ENCODE measurements around the gene GTPBP1. TPM values are rescaled to one million over a fixed set of nuclear protein-coding genes. Genes with fewer than 3 reads are reported as not detected.

GTPBP1 gene
- total and polyA plus RNA-seq, 2 of the 4 experiments (the other 2 are of a cell fraction), result 12.4 to 29.5 TPM

GRCh38 chr22:38742176-38742942 is 36.6 kb downstream of the GTPBP1 start:
- no peaks in the 10 kb centered on the region for H3K27me3 ChIP-seq (ENCODE audit: control insufficient read depth, insufficient read depth, low read length)

More at GRCh38 chr22:38742176-38742942, 36.6 kb downstream of the GTPBP1 start:
- no peak overlapping the region for H3K4ac ChIP-seq (ENCODE audit: low read depth, low read length)
- H3K4me1 ChIP-seq (ENCODE audit: control insufficient read depth, insufficient read depth, low read length), result no peaks in the 10 kb centered on the region
- no peak overlapping the region for H4K8ac ChIP-seq (ENCODE audit: low read depth in 2 of 2, low read length in 2 of 2)
- H2AFZ ChIP-seq (replicated peaks; ENCODE audit: low read length, poor library complexity), result no peak overlapping the region
- H2BK15ac ChIP-seq (ENCODE audit: low read depth, low read length), result no peak overlapping the region
- no peaks in the 10 kb centered on the region for H3K9me3 ChIP-seq (ENCODE audit: control insufficient read depth, insufficient read depth, low read length)
- peaks cover 4% of the 10 kb centered on the region; the same call in 1 of the 2 replicates for H3K9me1 ChIP-seq (ENCODE audit: insufficient read depth, low read length)
- no TSS peak for BruUV-seq (replicated peaks)
- dilution Hi-C loops (cut with HindIII; ENCODE audit: low sequenced_read_pairs, unreplicated experiment) (no loop called here), intact Hi-C loops (cut with micrococcal nuclease) (no loop called here), in situ Hi-C loops (cut with MboI; ENCODE audit: low sequenced_read_pairs) (no loop called here)
- no peak overlapping the region for H3K4me2 ChIP-seq (ENCODE audit: low read depth, low read length)
- H2BK20ac ChIP-seq (ENCODE audit: low read depth, low read length), result no peak overlapping the region
- no peak overlapping the region for H2AK9ac ChIP-seq (replicated peaks; ENCODE audit: low read depth, low read length, poor library complexity)
- no peak overlapping the region for H2BK5ac ChIP-seq (ENCODE audit: low read depth, low read length, poor library complexity, severe bottlenecking)
- no peak overlapping the region for H3K27ac ChIP-seq (ENCODE audit: insufficient read depth, low read length)
- H4K20me1 ChIP-seq (ENCODE audit: insufficient read depth, low read length), result no peaks in the 10 kb centered on the region
- 100% methylated on average over 2 of the region's 25 CpGs; no CpG with 5 or more reads in 1 of the 2 experiments for WGBS, 2 experiments (ENCODE audit: extremely low coverage in 2 of 2, insufficient read length in 1 of 2)
- no peak overlapping the region for H3K4me3 ChIP-seq (ENCODE audit: insufficient read depth, low read depth, low read length)
- CTCF ChIA-PET, result no interaction called here
- no peak overlapping the region for H3K23ac ChIP-seq (ENCODE audit: low read depth, low read length)
- H3K18ac ChIP-seq (ENCODE audit: low read depth, low read length), result no peak overlapping the region
- H3K79me1 ChIP-seq (ENCODE audit: low read depth in 1 of 2, low read length in 2 of 2), result peaks cover 9 to 39% of the 10 kb centered on the region in 2 experiments; a peak in 1 of 4 replicates
- H2AK5ac ChIP-seq (ENCODE audit: low read depth, low read length), result no peak overlapping the region
- H3K14ac ChIP-seq (replicated peaks; ENCODE audit: low read depth, low read length), result no peak overlapping the region
- ATAC-seq (ENCODE audit: low read depth) (no peak), DNase-seq (no peak)
- no peak overlapping the region for H2BK120ac ChIP-seq (ENCODE audit: low read depth, low read length)
- H4K5ac ChIP-seq (ENCODE audit: low read depth, low read length), result no peak overlapping the region
- H4K91ac ChIP-seq (ENCODE audit: insufficient read depth, low read depth, low read length), result no peak overlapping the region
- H3K36me3 ChIP-seq (ENCODE audit: control insufficient read depth, insufficient read depth, low read length), result peaks cover 72% of the 10 kb centered on the region
- H3K9ac ChIP-seq (ENCODE audit: low read depth, low read length), result no peak overlapping the region
- TF ChIP-seq MAZ (IDR thresholded peaks at IDR 0.05; ENCODE audit: borderline replicate concordance, low read depth, low read length) (no peak), RFX5 (IDR thresholded peaks at IDR 0.05; ENCODE audit: low read depth, low read length) (no peak), RAD21 (IDR thresholded peaks at IDR 0.05; ENCODE audit: low read length) (no peak), CHD1 (IDR thresholded peaks at IDR 0.05; ENCODE audit: low read depth, low read length) (no peak), MAFK (IDR thresholded peaks at IDR 0.05; ENCODE audit: low read depth, low read length) (no peak), SMC3 (IDR thresholded peaks at IDR 0.05; ENCODE audit: low read depth, low read length) (no peak), USF2 (IDR thresholded peaks at IDR 0.05; ENCODE audit: low read depth, low read length) (no peak), ELK1 (IDR thresholded peaks at IDR 0.05; ENCODE audit: borderline replicate concordance, low read depth, low read length) (no peak), FOS (IDR thresholded peaks at IDR 0.05; ENCODE audit: low read depth, low read length) (no peak), CTCF (conservative IDR thresholded peaks at IDR 0.05; ENCODE audit: low read depth, low read length) (no peak), NFE2L2 (IDR thresholded peaks at IDR 0.05; ENCODE audit: low read depth, low read length) (no peak), MXI1 (IDR thresholded peaks at IDR 0.05; ENCODE audit: borderline replicate concordance, low read depth, low read length) (no peak), POLR2A (IDR thresholded peaks at IDR 0.05; ENCODE audit: low read depth, low read length) (no peak)
- H3K56ac ChIP-seq (ENCODE audit: extremely low read depth, insufficient read depth, low read length), result no peak overlapping the region
- POLR2A ChIA-PET (ENCODE audit: unreplicated experiment), result no interaction called here

All from IMR-90 (cell line).